ENCODE results near the gene PGAP3.

Gene PGAP3

GRCh38 chr17:39669897-39670735, 17.7 kb downstream of the PGAP3 start:
- H3K18ac ChIP-seq (ENCODE audit: low read depth in 1 of 2, low read length in 2 of 2), result no peak overlapping the region
- H3K27me3 ChIP-seq (ENCODE audit: control insufficient read depth in 1 of 2, insufficient read depth in 1 of 2, low read length in 2 of 2), result peaks cover 13 to 79% of the 10 kb centered on the region in 2 experiments
- peaks cover under 1% of the 10 kb centered on the region for H3K79me1 ChIP-seq (replicated peaks; ENCODE audit: low read length, poor library complexity, severe bottlenecking)
- DNase-seq, result no peak
- H3K9me3 ChIP-seq (ENCODE audit: control insufficient read depth, low read length), result no peaks in the 10 kb centered on the region
- H4K91ac ChIP-seq (ENCODE audit: low read length), result no peak overlapping the region
- H3K4me2 ChIP-seq (ENCODE audit: low read length, poor library complexity, severe bottlenecking), result no peak overlapping the region
- H4K8ac ChIP-seq (ENCODE audit: low read length), result no peak overlapping the region
- 92% methylated on average over 23 of the region's 23 CpGs for WGBS
- no peak overlapping the region for H3K23ac ChIP-seq (ENCODE audit: low read length in 2 of 2)
- no peak overlapping the region for H3K4ac ChIP-seq (ENCODE audit: low read depth in 1 of 2, low read length in 2 of 2)
- H2BK15ac ChIP-seq (ENCODE audit: low read depth, poor library complexity, severe bottlenecking), result no peak overlapping the region
- H2AFZ ChIP-seq (ENCODE audit: low read depth, low read length), result no peak overlapping the region
- H3K4me1 ChIP-seq (ENCODE audit: control insufficient read depth, insufficient read depth, low read depth, low read length), result peaks cover 61% of the 10 kb centered on the region
- H3K14ac ChIP-seq (ENCODE audit: low read length in 2 of 2), result no peak overlapping the region
- no peak overlapping the region for H2BK120ac ChIP-seq (ENCODE audit: low read depth, low read length)
- no peaks in the 10 kb centered on the region for H3K36me3 ChIP-seq (ENCODE audit: control insufficient read depth in 1 of 2, insufficient read depth in 2 of 2, low read depth in 1 of 2, low read length in 2 of 2)
- no peak overlapping the region for H2BK12ac ChIP-seq (ENCODE audit: low read length in 2 of 2)
- H3K4me3 ChIP-seq (ENCODE audit: insufficient read depth in 1 of 2, low read depth in 1 of 2, low read length in 2 of 2), result no peak overlapping the region
- H2BK5ac ChIP-seq (ENCODE audit: low read depth, low read length, poor library complexity, severe bottlenecking), result no peak overlapping the region
- no peak overlapping the region for H2AK5ac ChIP-seq (ENCODE audit: low read length, severe bottlenecking)
- H3K27ac ChIP-seq (ENCODE audit: low read length, poor library complexity, severe bottlenecking), result no peak overlapping the region
- no peak overlapping the region for H3K9ac ChIP-seq (ENCODE audit: low read length)

GRCh38 chr17:39667945-39668924, 19.6 kb downstream of the PGAP3 start, which contains the start of gene PNMT:
Gene PNMT (plus strand): TSS chr17:39668453. CDS start chr17:39668476, 23 bp downstream.
- Histone ChIP-seq H3K9me3 (ENCODE audit: control insufficient read depth, low read length) (no peaks in the 10 kb centered on the region), H3K27ac (ENCODE audit: low read length, poor library complexity, severe bottlenecking) (no peak within 1 kb of the TSS), H4K8ac (ENCODE audit: low read length) (peak within 1 kb of the TSS; percentile 81), H2AFZ (ENCODE audit: low read depth, low read length) (peak within 1 kb of the TSS; percentile 53), H3K4me3 (ENCODE audit: insufficient read depth in 1 of 2, low read depth in 1 of 2, low read length in 2 of 2) (peak within 1 kb of the TSS; percentile 37 to 47), H3K27me3 (ENCODE audit: control insufficient read depth in 1 of 2, insufficient read depth in 1 of 2, low read length in 2 of 2) (peaks cover 13 to 81% of the 10 kb centered on the region in 2 experiments), H2AK5ac (ENCODE audit: low read length, severe bottlenecking) (no peak within 1 kb of the TSS), H3K4me1 (ENCODE audit: control insufficient read depth, insufficient read depth, low read depth, low read length) (peaks cover 60% of the 10 kb centered on the region), H3K9ac (ENCODE audit: low read length) (no peak within 1 kb of the TSS), H4K91ac (ENCODE audit: low read length) (peak within 1 kb of the TSS; percentile 31), H2BK12ac (ENCODE audit: low read length in 2 of 2) (no peak within 1 kb of the TSS), H3K23ac (ENCODE audit: low read length in 2 of 2) (peak within 1 kb of the TSS in 1 of 2 experiments; percentile 53), H3K14ac (ENCODE audit: low read length in 2 of 2) (peak within 1 kb of the TSS in 1 of 2 experiments; percentile 19), H3K4ac (ENCODE audit: low read depth in 1 of 2, low read length in 2 of 2) (no peak within 1 kb of the TSS), H3K79me1 (replicated peaks; ENCODE audit: low read length, poor library complexity, severe bottlenecking) (peaks cover 3% of the 10 kb centered on the region), H2BK15ac (ENCODE audit: low read depth, poor library complexity, severe bottlenecking) (peak within 1 kb of the TSS; percentile 80), H2BK5ac (ENCODE audit: low read depth, low read length, poor library complexity, severe bottlenecking) (no peak within 1 kb of the TSS), H2BK120ac (ENCODE audit: low read depth, low read length) (peak within 1 kb of the TSS; percentile 37), H3K36me3 (ENCODE audit: control insufficient read depth in 1 of 2, insufficient read depth in 2 of 2, low read depth in 1 of 2, low read length in 2 of 2) (no peaks in the 10 kb centered on the region), H3K4me2 (ENCODE audit: low read length, poor library complexity, severe bottlenecking) (peak within 1 kb of the TSS; percentile 86), H3K18ac (ENCODE audit: low read depth in 1 of 2, low read length in 2 of 2) (peak within 1 kb of the TSS; percentile 24 to 48)
- 3% methylated on average over 69 of the region's 85 CpGs for WGBS
- peak; percentile 62 for DNase-seq

DNA sequence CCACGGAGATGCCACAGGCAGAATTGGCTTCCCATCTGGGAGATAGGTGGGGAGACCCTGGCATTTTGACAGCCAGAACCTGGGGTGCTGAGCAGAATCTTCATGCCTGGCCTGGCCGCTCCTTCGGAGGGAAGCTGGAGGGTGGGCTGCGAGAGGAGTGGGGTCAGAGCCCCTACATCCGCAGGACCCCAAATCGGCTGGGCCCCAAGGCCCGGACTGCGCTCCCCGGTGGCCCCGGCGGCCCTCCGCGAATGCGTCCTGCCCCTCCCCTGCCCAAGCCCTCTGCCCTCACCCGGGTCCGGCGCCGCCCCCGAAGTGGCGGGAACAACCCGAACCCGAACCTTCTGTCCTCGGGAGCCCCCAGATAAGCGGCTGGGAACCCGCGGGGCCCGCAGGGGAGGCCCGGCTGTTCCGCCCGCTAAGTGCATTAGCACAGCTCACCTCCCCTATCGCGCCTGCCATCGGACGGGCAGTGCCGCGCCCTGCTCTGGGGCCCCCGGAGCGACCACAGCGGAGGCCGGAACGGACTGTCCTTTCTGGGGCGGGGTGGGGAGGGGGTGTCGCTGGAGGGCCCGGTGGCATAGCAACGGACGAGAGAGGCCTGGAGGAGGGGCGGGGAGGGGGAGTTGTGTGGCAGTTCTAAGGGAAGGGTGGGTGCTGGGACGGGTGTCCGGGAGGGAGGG, 20.5 kb downstream of the PGAP3 start:
- H3K4ac ChIP-seq (ENCODE audit: low read depth in 1 of 2, low read length in 2 of 2), result no peak overlapping the region
- peaks cover 4 to 7% of the 10 kb centered on the region in 2 experiments for H3K36me3 ChIP-seq (ENCODE audit: control insufficient read depth in 1 of 2, insufficient read depth in 2 of 2, low read depth in 1 of 2, low read length in 2 of 2)
- 7% methylated on average over 41 of the region's 49 CpGs for WGBS
- peaks cover 13 to 74% of the 10 kb centered on the region in 2 experiments for H3K27me3 ChIP-seq (ENCODE audit: control insufficient read depth in 1 of 2, insufficient read depth in 1 of 2, low read length in 2 of 2)
- no peak overlapping the region for H3K9ac ChIP-seq (ENCODE audit: low read length)
- H3K4me2 ChIP-seq (ENCODE audit: low read length, poor library complexity, severe bottlenecking), result peak overlapping the region; percentile 64
- no peak for DNase-seq
- peak overlapping the region in 1 of 2 experiments; percentile 40 for H2BK12ac ChIP-seq (ENCODE audit: low read length in 2 of 2)
- no peak overlapping the region for H2AK5ac ChIP-seq (ENCODE audit: low read length, severe bottlenecking)
- H2BK120ac ChIP-seq (ENCODE audit: low read depth, low read length), result no peak overlapping the region
- no peak overlapping the region for H2AFZ ChIP-seq (ENCODE audit: low read depth, low read length)
- peak overlapping the region; percentile 15 for H4K91ac ChIP-seq (ENCODE audit: low read length)
- peaks cover 68% of the 10 kb centered on the region for H3K4me1 ChIP-seq (ENCODE audit: control insufficient read depth, insufficient read depth, low read depth, low read length)
- no peak overlapping the region for H3K27ac ChIP-seq (ENCODE audit: low read length, poor library complexity, severe bottlenecking)
- peak overlapping the region in 1 of 2 experiments; percentile 47 for H3K4me3 ChIP-seq (ENCODE audit: insufficient read depth in 1 of 2, low read depth in 1 of 2, low read length in 2 of 2)
- no peaks in the 10 kb centered on the region for H3K9me3 ChIP-seq (ENCODE audit: control insufficient read depth, low read length)
- peak overlapping the region in 1 of 2 experiments; percentile 48 for H3K18ac ChIP-seq (ENCODE audit: low read depth in 1 of 2, low read length in 2 of 2)
- peak overlapping the region; percentile 81 for H4K8ac ChIP-seq (ENCODE audit: low read length)
- H3K23ac ChIP-seq (ENCODE audit: low read length in 2 of 2), result no peak overlapping the region
- peak overlapping the region; percentile 68 for H2BK15ac ChIP-seq (ENCODE audit: low read depth, poor library complexity, severe bottlenecking)
- H3K14ac ChIP-seq (ENCODE audit: low read length in 2 of 2), result no peak overlapping the region
- no peak overlapping the region for H2BK5ac ChIP-seq (ENCODE audit: low read depth, low read length, poor library complexity, severe bottlenecking)
- peaks cover 3% of the 10 kb centered on the region for H3K79me1 ChIP-seq (replicated peaks; ENCODE audit: low read length, poor library complexity, severe bottlenecking)

Measured in mesenchymal stem cell (in vitro differentiated cells and primary cell).